GM21528 (cell line): Measurements from ENCODE around the gene OR4N5.

Source experiments
- ATAC-seq: cut with Tn5 transposase; IDR thresholded peaks from one replicate; pipeline ENCODE4 v1.9.1; 2021; ENCODE audit warnings: mild to moderate bottlenecking, moderate library complexity; ENCODE audit not compliant: unreplicated experiment, low FRiP score

Gene OR4N5

DNA sequence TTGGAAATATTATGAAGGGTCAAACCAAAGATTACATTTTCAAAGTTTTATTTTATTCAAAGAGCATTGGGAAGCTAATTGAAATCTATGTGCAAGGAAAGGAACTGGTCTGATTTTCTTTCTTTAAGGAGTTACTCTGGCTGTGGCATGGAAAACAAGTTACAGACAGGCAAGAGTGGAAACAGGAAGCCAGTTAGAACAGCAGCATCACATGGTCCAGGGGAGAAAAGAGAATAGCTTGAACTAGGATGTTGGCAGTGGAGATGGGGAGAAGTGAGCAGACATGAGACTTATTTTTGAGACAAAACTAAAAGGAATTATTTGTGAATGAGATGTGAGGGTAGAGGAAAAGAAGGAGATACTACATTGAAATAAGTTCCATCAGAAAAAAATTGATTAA, 55.5 kb downstream of the OR4N5 start:
- ATAC-seq = no peak
